Transverse colon (tissue), 4 donors: ENCODE results near the gene PHB1. TPM values are rescaled to one million over a fixed set of nuclear protein-coding genes. Genes with fewer than 3 reads are reported as not detected.

Source experiments
- DNase-seq: peaks from one replicate; pipeline ENCODE4 v3.0.0-alpha.2; 2019
- H3K27ac ChIP-seq, 4 donors: fragments of 200-600 bp; sonication (generic); 2 replicates each; pipeline ENCODE4 v1.5.1; 2016 to 2018; ENCODE audit warnings: inconsistent platforms in 4 of 4
- H3K27me3 ChIP-seq: fragments of 200-600 bp; sonication (generic); 2 replicates; pipeline ENCODE4 v1.5.1; 2017; ENCODE audit warnings: inconsistent platforms
- H3K36me3 ChIP-seq, 4 donors: fragments of 200-600 bp; sonication (generic); 2 replicates each; pipeline ENCODE4 v1.5.1; 2017 to 2019; ENCODE audit warnings: inconsistent platforms in 4 of 4
- H3K4me1 ChIP-seq, 4 donors: fragments of 200-600 bp; sonication (generic); 2 replicates each; pipeline ENCODE4 v1.5.1; 2017 to 2020; ENCODE audit warnings: inconsistent platforms in 4 of 4
- H3K4me3 ChIP-seq, 4 donors: fragments of 200-600 bp; sonication (generic); 1 replicate in 1 of 4; 2 replicates in 3 of 4; pipeline versions ENCODE4 v1.5.1 to v1.6.1; 2017 to 2019; ENCODE audit warnings: inconsistent platforms in 4 of 4
- H3K9me3 ChIP-seq, 2 donors: fragments of 200-600 bp; sonication (generic); 2 replicates each; pipeline ENCODE4 v1.5.1; 2017 to 2019; ENCODE audit warnings: inconsistent platforms in 2 of 2
- CTCF ChIP-seq, 5 experiments: fragments of 200-600 bp in 3 of 5; fragments of 450-650 bp in 2 of 5; sonication (generic) in 3 of 5; IDR thresholded peaks; 1 replicate in 2 of 5; 2 replicates in 3 of 5; pipeline ENCODE4 v1.5.1; 2016 to 2017; ENCODE audit warnings: antibody characterized with exemption in 5 of 5, inconsistent platforms in 3 of 5, mild to moderate bottlenecking in 2 of 5, moderate library complexity in 1 of 5
- EP300 ChIP-seq: sonication (generic); formaldehyde crosslinking; IDR thresholded peaks from one replicate; pipeline ENCODE4 v1.6.1; 2017; ENCODE audit warnings: antibody characterized with exemption, low read depth
- POLR2A ChIP-seq: fragments of 450-650 bp; IDR thresholded peaks from one replicate; pipeline ENCODE4 v1.6.1; 2016; ENCODE audit warnings: antibody characterized with exemption, mild to moderate bottlenecking, moderate library complexity
- POLR2AphosphoS5 ChIP-seq, 3 donors: sonication (generic); formaldehyde crosslinking; IDR thresholded peaks; one replicate each; pipeline ENCODE4 v1.6.1; 2016; ENCODE audit warnings: antibody characterized with exemption in 3 of 3
- WGBS, 2 donors: methylation state at CpG; one replicate each; pipeline ENCODE4 v1.1.5; 2018; ENCODE audit warnings: low coverage in 1 of 2; 5-methylcytosine and 5-hydroxymethylcytosine counted together
- in situ Hi-C, 4 donors: fragments of 200-750 bp; cut with MboI; loops; one replicate each; pipeline versions ENCODE4 v1.15.0 to v1.15.1; 2017; ENCODE audit warnings: low sequenced_read_pairs in 3 of 4, low pct_ligation_motif_present in 1 of 4, low pct_unique_long_range_greater_than_20kb in 1 of 4
- intact Hi-C: fragments of 100-400 bp; cut with DNase I; formaldehyde crosslinking; loops from one replicate; pipeline ENCODE4 v1.15.1; 2023; ENCODE audit warnings: low total_unique reads
- total RNA-seq, 4 donors: library from RNA; depleted of rRNA; stranded (reverse); fragments of >200 nt; gene quantifications; one replicate each; pipeline ENCODE4 v1.1.0, GENCODE V29; 2016

The PHB1 gene
- total RNA-seq, 4 donors from 2014 or later: 40.8 to 114 (median 74.4) TPM

GRCh38 chr17:49450181-49450580, 35.5 kb upstream of the PHB1 start:
- no peak overlapping the region for H3K4me3 ChIP-seq
- in situ Hi-C loops: no loop called here
- H3K9me3 ChIP-seq: no peaks in the 10 kb centered on the region
- H3K27ac ChIP-seq: no peak overlapping the region
- no peaks in the 10 kb centered on the region for H3K36me3 ChIP-seq
- peaks cover 3% of the 10 kb centered on the region for H3K27me3 ChIP-seq
- WGBS, 2 donors: 74 to 85% methylated on average over 4 of the region's 4 CpGs
- no peaks in the 10 kb centered on the region for H3K4me1 ChIP-seq
- intact Hi-C loops: no loop called here
- no peak for DNase-seq
- TF ChIP-seq EP300: no peak
- no peak for TF ChIP-seq CTCF (IDR thresholded peaks at IDR 0.05)
- no peak for TF ChIP-seq POLR2A
- no peak for TF ChIP-seq POLR2AphosphoS5 (IDR thresholded peaks at IDR 0.05)

- Histone ChIP-seq H3K27ac (no peak overlapping the region), H3K36me3 (no peaks in the 10 kb centered on the region), H3K4me3 (no peak overlapping the region), H3K4me1 (no peaks in the 10 kb centered on the region), H3K27me3 (peaks cover 3% of the 10 kb centered on the region), H3K9me3 (no peaks in the 10 kb centered on the region)
- in situ Hi-C loops (no loop called here), intact Hi-C loops (no loop called here)
- WGBS, 2 donors: 58 to 79% methylated on average over 2 to 9 of the region's 9 CpGs
- TF ChIP-seq POLR2A: no peak
- TF ChIP-seq POLR2AphosphoS5 (IDR thresholded peaks at IDR 0.05): no peak
- no peak for TF ChIP-seq EP300
- no peak for DNase-seq
Measured at GRCh38 chr17:49447628-49448302, 33.1 kb upstream of the PHB1 start.

- TF ChIP-seq EP300 (no peak), CTCF (IDR thresholded peaks at IDR 0.05) (no peak), POLR2A (no peak), POLR2AphosphoS5 (IDR thresholded peaks at IDR 0.05) (no peak)
- H3K27me3 ChIP-seq: peaks cover 20% of the 10 kb centered on the region
- intact Hi-C loops: no loop called here
Measured at GRCh38 chr17:49445591-49445990, 30.9 kb upstream of the PHB1 start.

GRCh38 chr17:49444384-49444783, 29.7 kb upstream of the PHB1 start:
- DNase-seq: no peak
- no peaks in the 10 kb centered on the region for H3K36me3 ChIP-seq
- H3K4me3 ChIP-seq: no peak overlapping the region
- intact Hi-C loops (no loop called here), in situ Hi-C loops (no loop called here)
- H3K27me3 ChIP-seq: peaks cover 32% of the 10 kb centered on the region
- no peak overlapping the region for H3K27ac ChIP-seq
- no peaks in the 10 kb centered on the region for H3K4me1 ChIP-seq
- H3K9me3 ChIP-seq: no peaks in the 10 kb centered on the region
- TF ChIP-seq CTCF (IDR thresholded peaks at IDR 0.05): no peak
- TF ChIP-seq POLR2A: no peak
- no peak for TF ChIP-seq POLR2AphosphoS5 (IDR thresholded peaks at IDR 0.05)
- no peak for TF ChIP-seq EP300
- 76 to 80% methylated on average over 1 to 12 of the region's 12 CpGs for WGBS, 2 donors

More at GRCh38 chr17:49445591-49445990, 30.9 kb upstream of the PHB1 start:
- no peaks in the 10 kb centered on the region for H3K4me1 ChIP-seq
- H3K27ac ChIP-seq: no peak overlapping the region
- 64% methylated on average over 4 of the region's 7 CpGs; no CpG with 5 or more reads in 1 of the 2 donors for WGBS, 2 donors
- no peak for DNase-seq
- H3K36me3 ChIP-seq: no peaks in the 10 kb centered on the region
- in situ Hi-C loops: no loop called here
- no peaks in the 10 kb centered on the region for H3K9me3 ChIP-seq
- no peak overlapping the region for H3K4me3 ChIP-seq
